Fibroblast of lung (primary cell): ENCODE results near the gene PIK3R3. TPM values are rescaled to one million over a fixed set of nuclear protein-coding genes. Genes with fewer than 3 reads are reported as not detected.

Source experiments
- DNase-seq, 2 donors: peaks; one replicate each; pipeline versions ENCODE4 v3.0.0 to v3.0.0-alpha.2; 2010; ENCODE audit warnings: low read depth in 2 of 2
- H2AFZ ChIP-seq: 2 replicates; pipeline ENCODE4 v1.5.1; 2012; ENCODE audit warnings: low read length, control low read depth, inconsistent platforms
- H3K27ac ChIP-seq: 2 replicates; pipeline ENCODE4 v1.5.1; 2011; ENCODE audit warnings: low read length, control low read depth; ENCODE audit not compliant: insufficient read depth
- H3K27me3 ChIP-seq: 2 replicates; pipeline ENCODE4 v1.5.1; 2011; ENCODE audit warnings: mild to moderate bottlenecking, low read length; ENCODE audit not compliant: control insufficient read depth, insufficient read depth
- H3K36me3 ChIP-seq: 2 replicates; pipeline ENCODE4 v1.5.1; 2011; ENCODE audit warnings: low read length; ENCODE audit not compliant: control insufficient read depth, insufficient read depth
- H3K4me1 ChIP-seq: 2 replicates; pipeline ENCODE4 v1.5.1; 2011; ENCODE audit warnings: low read length; ENCODE audit not compliant: control insufficient read depth, insufficient read depth; ENCODE audit errors: extremely low read depth
- H3K4me2 ChIP-seq: 2 replicates; pipeline ENCODE4 v1.5.1; 2011; ENCODE audit warnings: low read length, control low read depth; ENCODE audit not compliant: insufficient read depth; ENCODE audit errors: extremely low read depth
- H3K4me3 ChIP-seq, 4 experiments: fragments of 200-600 bp in 1 of 4; sonication (generic) in 1 of 4; replicated peaks in 1 of 4; 2 replicates each; pipeline ENCODE4 v1.5.1; 2011 to 2016; ENCODE audit warnings: low read length in 4 of 4, low read depth in 3 of 4, mild to moderate bottlenecking in 3 of 4, control low read depth in 2 of 4, inconsistent platforms in 1 of 4, mixed read lengths in 1 of 4; ENCODE audit not compliant: insufficient read depth in 1 of 4; ENCODE audit errors: control extremely low read depth in 1 of 4
- H3K79me2 ChIP-seq: 2 replicates; pipeline ENCODE4 v1.5.1; 2012; ENCODE audit warnings: mild to moderate bottlenecking, low read length, inconsistent platforms; ENCODE audit not compliant: control insufficient read depth, insufficient read depth
- H3K9ac ChIP-seq: 2 replicates; pipeline ENCODE4 v1.5.1; 2011; ENCODE audit warnings: mild to moderate bottlenecking, low read length, control low read depth; ENCODE audit not compliant: insufficient read depth
- H3K9me3 ChIP-seq: 2 replicates; pipeline ENCODE4 v1.5.1; 2012; ENCODE audit warnings: low read depth, low read length; ENCODE audit not compliant: control insufficient read depth, insufficient read depth
- H4K20me1 ChIP-seq: 2 replicates; pipeline ENCODE4 v1.5.1; 2011; ENCODE audit warnings: low read length; ENCODE audit not compliant: control insufficient read depth, insufficient read depth; ENCODE audit errors: extremely low read depth
- EZH2 ChIP-seq: IDR thresholded peaks from 2 replicates; pipeline ENCODE4 v1.5.1; 2012; ENCODE audit warnings: low read length, control low read depth, mild to moderate bottlenecking; ENCODE audit errors: missing control alignments
- polyA plus RNA-seq, 2 donors: library from polyadenylated mRNA; depleted of rRNA in 1 of 2; stranded (reverse) in 1 of 2; unstranded in 1 of 2; fragments of >200 nt; gene quantifications; 2 replicates each; pipeline ENCODE4 v1.2.1, GENCODE V29; 2011 to 2012; ENCODE audit warnings: missing spikeins in 1 of 2
- total RNA-seq: library from RNA; depleted of rRNA; stranded (reverse); fragments of >200 nt; gene quantifications from 2 replicates; pipeline ENCODE4 v1.2.1, GENCODE V29; 2014
- TF ChIP-seq, protein P1 (sequence below), 2 donors: IDR thresholded peaks in 1 of 2; conservative IDR thresholded peaks in 1 of 2; 1 replicate in 1 of 2; 2 replicates in 1 of 2; pipeline ENCODE4 v1.5.1; 2011 to 2012; ENCODE audit warnings: low read length in 2 of 2, control low read depth in 1 of 2, inconsistent platforms in 1 of 2, low read depth in 1 of 2, mild to moderate bottlenecking in 1 of 2

The PIK3R3 gene
- total and polyA plus RNA-seq, 2 donors (not counting 1 experiment from before 2014, with no cell fraction given), result 3.3 to 4.1 TPM

DNA sequence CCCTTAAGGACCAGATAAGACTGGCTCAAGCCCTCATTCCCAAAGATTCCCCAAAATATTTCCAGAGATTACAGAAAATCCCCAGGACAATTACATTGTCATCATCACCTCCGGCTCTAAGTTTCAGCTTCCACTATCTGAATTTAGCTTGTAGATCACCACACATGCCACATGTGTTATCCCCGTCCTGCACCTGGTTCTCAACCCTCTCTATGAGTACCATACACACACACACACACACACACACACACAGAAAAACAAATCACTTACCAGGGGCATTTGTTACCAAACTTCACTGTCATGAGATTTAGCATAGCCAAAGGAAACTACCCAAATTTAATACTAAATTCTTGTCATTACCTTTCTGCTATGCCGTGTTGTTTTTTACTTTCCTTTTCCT lies 27.1 kb upstream of the PIK3R3 start:
- no peak for DNase-seq
- Histone ChIP-seq H3K27ac (no peak overlapping the region), H3K27me3 (peaks cover 5% of the 10 kb centered on the region), H3K4me2 (no peak overlapping the region), H3K79me2 (no peaks in the 10 kb centered on the region), H4K20me1 (no peaks in the 10 kb centered on the region), H3K36me3 (no peaks in the 10 kb centered on the region), H3K9ac (no peak overlapping the region), H3K4me3 (no peak overlapping the region), H3K9me3 (no peaks in the 10 kb centered on the region), H3K4me1 (no peaks in the 10 kb centered on the region), H2AFZ (no peak overlapping the region)
- TF ChIP-seq, protein P1, sequence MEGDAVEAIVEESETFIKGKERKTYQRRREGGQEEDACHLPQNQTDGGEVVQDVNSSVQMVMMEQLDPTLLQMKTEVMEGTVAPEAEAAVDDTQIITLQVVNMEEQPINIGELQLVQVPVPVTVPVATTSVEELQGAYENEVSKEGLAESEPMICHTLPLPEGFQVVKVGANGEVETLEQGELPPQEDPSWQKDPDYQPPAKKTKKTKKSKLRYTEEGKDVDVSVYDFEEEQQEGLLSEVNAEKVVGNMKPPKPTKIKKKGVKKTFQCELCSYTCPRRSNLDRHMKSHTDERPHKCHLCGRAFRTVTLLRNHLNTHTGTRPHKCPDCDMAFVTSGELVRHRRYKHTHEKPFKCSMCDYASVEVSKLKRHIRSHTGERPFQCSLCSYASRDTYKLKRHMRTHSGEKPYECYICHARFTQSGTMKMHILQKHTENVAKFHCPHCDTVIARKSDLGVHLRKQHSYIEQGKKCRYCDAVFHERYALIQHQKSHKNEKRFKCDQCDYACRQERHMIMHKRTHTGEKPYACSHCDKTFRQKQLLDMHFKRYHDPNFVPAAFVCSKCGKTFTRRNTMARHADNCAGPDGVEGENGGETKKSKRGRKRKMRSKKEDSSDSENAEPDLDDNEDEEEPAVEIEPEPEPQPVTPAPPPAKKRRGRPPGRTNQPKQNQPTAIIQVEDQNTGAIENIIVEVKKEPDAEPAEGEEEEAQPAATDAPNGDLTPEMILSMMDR (conservative IDR thresholded peaks at IDR 0.05 in 1 of 2, IDR thresholded peaks at IDR 0.05 in 1 of 2; ENCODE audit: low read depth in 1 of 2, low read length in 2 of 2), result no peak
- no peak for TF ChIP-seq EZH2

DNA sequence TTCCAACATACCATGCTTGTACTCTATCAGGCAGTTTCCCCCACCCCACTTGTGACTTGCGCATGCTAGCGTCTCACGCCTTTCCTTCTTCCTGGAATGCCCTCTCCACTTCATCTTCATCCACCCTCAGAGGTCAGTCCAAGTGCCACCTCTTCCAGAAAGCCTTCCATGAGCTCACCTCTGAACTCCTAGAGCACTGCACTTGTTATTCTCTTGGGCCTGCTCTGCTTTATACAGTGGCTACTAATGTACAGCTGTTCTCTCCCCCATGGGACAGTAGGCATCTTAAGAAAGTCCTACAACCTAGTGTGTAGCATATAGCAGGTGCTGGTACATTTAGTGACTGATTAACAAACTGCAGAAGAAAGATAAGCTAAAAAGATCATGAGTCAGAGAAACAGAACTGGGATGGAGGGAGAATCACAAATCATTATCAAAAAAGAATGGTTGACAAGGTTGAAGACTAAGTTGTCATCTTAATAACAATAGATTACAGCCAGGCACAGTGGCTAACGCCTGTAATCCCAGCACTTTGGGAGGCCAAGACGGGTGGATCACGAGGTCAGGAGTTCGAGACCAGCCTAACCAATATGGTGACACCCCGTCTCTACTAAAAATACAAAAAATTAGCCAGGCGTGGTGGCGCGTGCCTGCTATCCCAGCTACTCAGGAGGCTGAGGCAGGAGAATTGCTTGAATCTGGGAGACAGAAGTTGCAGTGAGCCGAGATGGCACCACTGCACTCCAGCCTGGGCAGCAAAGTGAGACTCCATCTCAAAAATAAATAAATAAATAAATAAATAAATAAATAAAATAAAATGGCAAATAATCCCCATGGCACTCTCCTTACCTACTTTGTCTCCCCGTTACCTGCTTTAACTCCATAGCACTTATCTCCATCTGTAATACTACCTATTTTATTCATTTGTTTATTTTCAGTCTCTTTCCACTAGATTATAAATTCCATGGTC lies 26.2 kb upstream of the PIK3R3 start:
- no peak for DNase-seq
- Histone ChIP-seq H3K27me3 (peaks cover 5% of the 10 kb centered on the region), H3K36me3 (no peaks in the 10 kb centered on the region), H3K9me3 (no peaks in the 10 kb centered on the region), H4K20me1 (no peaks in the 10 kb centered on the region), H3K27ac (no peak overlapping the region), H3K9ac (no peak overlapping the region), H3K4me1 (no peaks in the 10 kb centered on the region), H3K79me2 (no peaks in the 10 kb centered on the region), H3K4me3 (no peak overlapping the region), H3K4me2 (no peak overlapping the region), H2AFZ (no peak overlapping the region)
- TF ChIP-seq EZH2, result no peak
- TF ChIP-seq, protein P1 (conservative IDR thresholded peaks at IDR 0.05 in 1 of 2, IDR thresholded peaks at IDR 0.05 in 1 of 2; ENCODE audit: low read depth in 1 of 2, low read length in 2 of 2), result no peak

DNA sequence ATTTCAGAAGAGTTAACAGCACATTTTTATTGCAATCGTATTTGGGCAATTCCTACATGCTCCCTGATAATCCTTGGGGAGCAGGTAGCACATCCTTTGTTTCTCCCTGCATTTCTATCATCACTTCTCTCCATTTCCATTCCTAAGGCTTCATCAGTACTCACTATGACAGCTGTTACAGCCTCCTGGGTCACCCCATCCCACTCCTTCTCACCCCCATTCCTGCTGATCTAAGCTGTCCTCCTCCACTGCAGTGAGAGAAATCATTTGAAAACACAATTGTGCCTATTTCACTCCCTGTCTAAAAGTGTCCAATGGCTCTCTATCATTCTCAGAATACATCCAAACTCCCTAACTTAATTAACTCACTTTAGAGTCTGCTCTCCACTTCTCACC lies 25.5 kb upstream of the PIK3R3 start:
- no peak overlapping the region for H3K9ac ChIP-seq
- H3K27ac ChIP-seq, result no peak overlapping the region
- no peaks in the 10 kb centered on the region for H3K4me1 ChIP-seq
- TF ChIP-seq, protein P1 (conservative IDR thresholded peaks at IDR 0.05 in 1 of 2, IDR thresholded peaks at IDR 0.05 in 1 of 2; ENCODE audit: low read depth in 1 of 2, low read length in 2 of 2), result no peak
- TF ChIP-seq EZH2, result no peak
- no peak for DNase-seq
- H3K27me3 ChIP-seq, result peaks cover 5% of the 10 kb centered on the region
- no peaks in the 10 kb centered on the region for H4K20me1 ChIP-seq
- no peak overlapping the region for H3K4me2 ChIP-seq
- no peak overlapping the region for H3K4me3 ChIP-seq
- H3K36me3 ChIP-seq, result no peaks in the 10 kb centered on the region
- H3K79me2 ChIP-seq, result no peaks in the 10 kb centered on the region
- H3K9me3 ChIP-seq, result no peaks in the 10 kb centered on the region
- H2AFZ ChIP-seq, result no peak overlapping the region
